ENCODE data around the gene COL27A1. TPM values are rescaled to one million over a fixed set of nuclear protein-coding genes. Genes with fewer than 3 reads are reported as not detected.

COL27A1 gene
- total RNA-seq, 4 donors from 2014 or later, result 1.0 to 5.7 (median 3.3) TPM

DNA sequence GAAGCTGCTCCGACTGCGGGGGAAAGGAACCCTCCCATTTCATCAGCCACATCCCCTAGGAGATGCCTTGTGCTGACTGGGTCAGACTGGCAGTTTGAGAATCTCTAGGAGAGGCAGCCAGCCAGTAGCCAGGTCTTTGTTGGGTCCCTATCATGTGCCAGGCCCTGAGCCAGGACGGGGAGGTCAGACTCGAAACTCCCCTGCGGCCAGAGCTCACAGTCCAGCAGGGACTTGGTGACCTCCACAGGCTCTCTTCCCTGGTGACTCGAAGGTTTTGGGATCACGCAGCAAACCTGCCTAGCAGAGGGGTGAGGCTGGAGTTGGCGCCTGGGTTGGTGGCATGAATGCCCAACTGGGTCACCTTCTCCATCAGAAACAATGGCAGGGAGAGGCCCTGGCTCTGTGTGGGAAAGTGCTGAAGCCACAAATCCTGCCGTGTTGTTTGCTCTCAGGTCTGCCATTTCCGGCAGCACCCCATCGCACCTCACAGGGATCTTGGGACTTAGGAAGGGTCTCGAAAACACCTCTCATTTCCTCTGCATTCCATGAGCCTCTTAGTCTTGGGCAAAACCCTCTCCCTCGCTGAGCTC is 153.1 kb downstream of the COL27A1 start:
- no peak for ATAC-seq
- H3K27me3 ChIP-seq, result peaks cover 5% of the 10 kb centered on the region
- H3K9me3 ChIP-seq, result no peaks in the 10 kb centered on the region
- TF ChIP-seq EP300 (IDR thresholded peaks at IDR 0.05) (no peak), POLR2A (IDR thresholded peaks at IDR 0.05) (no peak), POLR2AphosphoS5 (IDR thresholded peaks at IDR 0.05) (no peak)
- TF ChIP-seq, protein P1, sequence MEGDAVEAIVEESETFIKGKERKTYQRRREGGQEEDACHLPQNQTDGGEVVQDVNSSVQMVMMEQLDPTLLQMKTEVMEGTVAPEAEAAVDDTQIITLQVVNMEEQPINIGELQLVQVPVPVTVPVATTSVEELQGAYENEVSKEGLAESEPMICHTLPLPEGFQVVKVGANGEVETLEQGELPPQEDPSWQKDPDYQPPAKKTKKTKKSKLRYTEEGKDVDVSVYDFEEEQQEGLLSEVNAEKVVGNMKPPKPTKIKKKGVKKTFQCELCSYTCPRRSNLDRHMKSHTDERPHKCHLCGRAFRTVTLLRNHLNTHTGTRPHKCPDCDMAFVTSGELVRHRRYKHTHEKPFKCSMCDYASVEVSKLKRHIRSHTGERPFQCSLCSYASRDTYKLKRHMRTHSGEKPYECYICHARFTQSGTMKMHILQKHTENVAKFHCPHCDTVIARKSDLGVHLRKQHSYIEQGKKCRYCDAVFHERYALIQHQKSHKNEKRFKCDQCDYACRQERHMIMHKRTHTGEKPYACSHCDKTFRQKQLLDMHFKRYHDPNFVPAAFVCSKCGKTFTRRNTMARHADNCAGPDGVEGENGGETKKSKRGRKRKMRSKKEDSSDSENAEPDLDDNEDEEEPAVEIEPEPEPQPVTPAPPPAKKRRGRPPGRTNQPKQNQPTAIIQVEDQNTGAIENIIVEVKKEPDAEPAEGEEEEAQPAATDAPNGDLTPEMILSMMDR (IDR thresholded peaks at IDR 0.05), result no peak
- H3K4me3 ChIP-seq, result no peak overlapping the region
- 93% methylated on average over 4 to 5 of the region's 13 CpGs for WGBS, 2 donors (ENCODE audit: low coverage in 1 of 2)
- peaks cover 0 to 5% of the 10 kb centered on the region in 2 donors for H3K36me3 ChIP-seq
- peaks cover 0 to 10% (median 0%) of the 10 kb centered on the region in 3 donors for H3K4me1 ChIP-seq
- H3K27ac ChIP-seq, result no peak overlapping the region

DNA sequence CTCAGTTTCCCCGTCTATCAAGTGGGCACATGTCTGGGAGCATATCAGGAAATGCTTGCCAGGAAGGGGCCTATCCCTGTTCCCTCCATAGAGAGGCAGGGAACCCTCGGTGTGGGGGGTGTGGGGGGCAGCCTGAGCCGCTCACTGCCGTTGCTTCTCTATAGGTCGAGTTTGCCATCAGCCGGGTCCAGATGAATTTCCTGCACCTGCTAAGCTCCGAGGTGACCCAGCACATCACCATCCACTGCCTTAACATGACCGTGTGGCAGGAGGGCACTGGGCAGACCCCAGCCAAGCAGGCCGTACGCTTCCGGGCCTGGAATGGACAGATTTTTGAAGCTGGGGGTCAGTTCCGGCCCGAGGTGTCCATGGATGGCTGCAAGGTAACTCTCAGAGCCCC is 153.8 kb downstream of the COL27A1 start:
- no peak for TF ChIP-seq POLR2A (IDR thresholded peaks at IDR 0.05)
- no peak for TF ChIP-seq POLR2AphosphoS5 (IDR thresholded peaks at IDR 0.05)
- no peak for TF ChIP-seq EP300 (IDR thresholded peaks at IDR 0.05)
- TF ChIP-seq, protein P1 (IDR thresholded peaks at IDR 0.05), result no peak
- Histone ChIP-seq H3K27me3 (peaks cover 5% of the 10 kb centered on the region), H3K4me3 (no peak overlapping the region), H3K9me3 (no peaks in the 10 kb centered on the region), H3K27ac (no peak overlapping the region), H3K4me1 (peaks cover 0 to 10% (median 0%) of the 10 kb centered on the region in 3 donors), H3K36me3 (peaks cover 0 to 5% of the 10 kb centered on the region in 2 donors)
- WGBS, 2 donors (ENCODE audit: low coverage in 1 of 2), result 92 to 95% methylated on average over 8 of the region's 13 CpGs
- ATAC-seq, result no peak

DNA sequence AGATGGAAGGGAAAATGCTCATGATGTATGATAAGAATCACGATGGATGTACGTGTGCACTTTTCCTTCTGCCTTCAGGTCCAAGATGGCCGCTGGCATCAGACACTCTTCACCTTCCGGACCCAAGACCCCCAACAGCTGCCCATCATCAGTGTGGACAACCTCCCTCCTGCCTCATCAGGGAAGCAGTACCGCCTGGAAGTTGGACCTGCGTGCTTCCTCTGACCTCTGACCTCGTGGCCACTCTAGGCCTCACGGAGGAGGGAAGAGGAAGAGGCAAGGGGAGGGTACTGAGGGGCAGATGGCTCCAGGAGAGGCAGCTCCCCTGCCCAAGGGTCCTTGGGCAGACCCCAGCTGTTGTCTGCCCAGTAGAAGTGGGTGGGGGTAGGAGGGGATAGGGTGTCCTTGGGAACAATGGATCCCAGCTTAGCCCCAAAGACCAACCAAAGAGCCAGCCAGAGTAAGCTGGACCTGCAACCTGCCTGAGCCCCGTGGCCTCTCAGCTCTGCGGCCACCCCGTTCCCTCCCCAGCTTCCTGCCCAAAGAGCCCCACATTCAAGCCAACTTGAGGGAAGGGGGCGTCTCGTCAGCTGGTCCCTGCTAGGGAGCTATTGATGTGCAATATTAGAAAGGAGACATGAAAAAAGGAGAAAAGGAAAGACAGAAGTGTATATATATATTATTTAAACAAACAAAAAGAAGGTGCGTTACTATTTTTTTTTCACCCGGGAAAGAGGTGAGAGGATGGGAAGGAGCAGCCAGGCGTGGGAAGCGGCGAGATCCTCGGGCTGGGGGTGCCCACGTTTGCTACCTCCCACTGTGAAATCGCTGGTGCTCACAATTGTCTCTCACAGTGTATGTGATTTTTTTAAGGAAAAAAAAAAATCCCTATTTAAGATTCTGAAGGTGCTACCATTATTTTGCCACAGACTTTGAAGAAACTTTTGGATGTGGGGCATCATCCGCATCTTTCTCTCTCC is 155.4 kb downstream of the COL27A1 start:
- Histone ChIP-seq H3K4me1 (peaks cover 0 to 3% (median 0%) of the 10 kb centered on the region in 3 donors), H3K9me3 (peaks cover 0 to 7% (median 0%) of the 10 kb centered on the region in 3 donors), H3K36me3 (peaks cover 0 to 5% of the 10 kb centered on the region in 2 donors), H3K27me3 (peaks cover 3% of the 10 kb centered on the region), H3K27ac (no peak overlapping the region), H3K4me3 (no peak overlapping the region)
- ATAC-seq, result no peak
- WGBS, 2 donors (ENCODE audit: low coverage in 1 of 2), result 80 to 86% methylated on average over 10 to 16 of the region's 22 CpGs
- TF ChIP-seq, protein P1 (IDR thresholded peaks at IDR 0.05), result no peak
- TF ChIP-seq POLR2AphosphoS5 (IDR thresholded peaks at IDR 0.05), result no peak
- TF ChIP-seq EP300 (IDR thresholded peaks at IDR 0.05), result no peak
- TF ChIP-seq POLR2A (IDR thresholded peaks at IDR 0.05), result no peak

DNA sequence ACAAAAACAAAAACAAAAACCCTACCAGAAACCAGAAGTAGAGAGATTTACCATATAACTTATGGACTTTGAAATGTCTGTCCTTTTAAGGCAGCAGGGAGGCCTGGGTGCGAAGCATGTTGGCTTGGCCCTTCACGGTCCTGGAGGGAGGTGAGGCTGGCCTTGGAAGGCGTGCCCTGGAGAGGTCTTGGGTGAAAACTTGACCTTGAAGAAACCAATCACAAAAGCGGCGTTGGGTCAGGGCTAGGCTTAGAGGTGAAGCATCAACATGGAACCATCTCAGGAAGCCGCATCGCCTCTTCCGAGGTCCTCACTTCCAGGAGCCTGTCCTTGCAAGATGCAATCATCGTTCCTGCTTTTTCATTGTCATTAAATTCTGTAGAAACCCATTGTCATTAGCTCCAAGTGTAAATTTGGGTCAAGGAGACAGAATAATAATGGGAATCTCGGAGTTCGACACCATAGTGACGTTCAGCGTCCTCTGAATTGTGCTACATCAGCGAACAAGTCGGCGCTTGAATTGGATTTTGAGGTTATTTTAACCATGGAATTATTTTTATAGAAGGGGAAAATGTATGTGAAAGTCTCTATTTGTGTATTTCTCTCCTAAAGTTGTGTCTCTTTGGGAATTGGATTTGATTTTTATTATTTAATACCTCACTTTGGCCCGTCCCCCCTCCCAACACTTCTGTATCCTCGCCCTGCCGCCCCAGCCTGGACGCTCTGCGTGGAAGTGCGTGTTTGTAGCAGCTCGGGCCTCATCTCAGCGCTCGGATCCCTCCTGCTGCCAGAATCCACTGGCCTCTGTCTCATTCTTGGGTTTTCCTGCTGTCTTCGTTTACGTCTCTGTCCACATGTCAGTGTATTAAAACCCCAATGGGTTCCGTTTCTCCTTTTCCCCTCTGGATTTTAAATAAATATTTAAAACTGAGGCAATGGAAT is 156.5 kb downstream of the COL27A1 start:
- Histone ChIP-seq H3K27ac (no peak overlapping the region), H3K4me3 (no peak overlapping the region), H3K27me3 (no peaks in the 10 kb centered on the region), H3K9me3 (peaks cover 0 to 7% (median 0%) of the 10 kb centered on the region in 3 donors), H3K4me1 (no peaks in the 10 kb centered on the region), H3K36me3 (peaks cover 0 to 5% of the 10 kb centered on the region in 2 donors)
- TF ChIP-seq POLR2A (IDR thresholded peaks at IDR 0.05), result no peak
- TF ChIP-seq, protein P1 (IDR thresholded peaks at IDR 0.05), result no peak
- ATAC-seq, result no peak
- 84 to 90% methylated on average over 18 to 22 of the region's 28 CpGs for WGBS, 2 donors (ENCODE audit: low coverage in 1 of 2)
